Activated T-cell treated with anti-CD3 and anti-CD28 coated beads for 1 hour (primary cell): ENCODE results near the gene CENPT.

ENCODE experiments used
- DNase-seq: peaks from one replicate; pipeline ENCODE4 v3.0.0-alpha.2; 2020; ENCODE audit warnings: low read depth

The CENPT gene

GRCh38 chr16:67847064-67847861 lies at the start of gene CENPT:
TSS of gene CENPT (minus strand) at chr16:67847693. CDS start at chr16:67833859, 13,834 bp downstream.
- DNase-seq: no peak

GRCh38 chr16:67897231-67897630 lies 49.7 kb upstream of the CENPT start:
- no peak for DNase-seq

GRCh38 chr16:67893743-67894399 lies 46.4 kb upstream of the CENPT start:
- no peak for DNase-seq

GRCh38 chr16:67892899-67893742 lies 45.6 kb upstream of the CENPT start, which contains the start of gene PSKH1:
TSS of gene PSKH1 (plus strand) at chr16:67893254. CDS start at chr16:67908750, 15,496 bp downstream.
- DNase-seq: peak; percentile 91

GRCh38 chr16:67892375-67892774 lies 44.9 kb upstream of the CENPT start:
- DNase-seq: no peak

GRCh38 chr16:67888331-67888730 lies 40.8 kb upstream of the CENPT start:
- DNase-seq: no peak

GRCh38 chr16:67886387-67886786 lies 38.9 kb upstream of the CENPT start:
- DNase-seq: no peak

- no peak for DNase-seq
Observed at GRCh38 chr16:67885976-67886375, 38.5 kb upstream of the CENPT start.

GRCh38 chr16:67885545-67885944 lies 38.1 kb upstream of the CENPT start:
- DNase-seq: no peak

GRCh38 chr16:67884684-67885083 lies 37.2 kb upstream of the CENPT start, which contains the start of gene NRN1L:
TSS of gene NRN1L (plus strand) at chr16:67884885. CDS start at chr16:67884904, 19 bp downstream.
- no peak for DNase-seq

- peak; percentile 71 for DNase-seq
Observed at GRCh38 chr16:67883872-67884261, 36.4 kb upstream of the CENPT start.

GRCh38 chr16:67883146-67883871 lies 35.8 kb upstream of the CENPT start:
- no peak for DNase-seq

GRCh38 chr16:67882374-67883145 lies 35.1 kb upstream of the CENPT start:
- DNase-seq: no peak

- no peak for DNase-seq
Observed at GRCh38 chr16:67881621-67882161, 34.2 kb upstream of the CENPT start.

GRCh38 chr16:67880584-67880983 lies 33.1 kb upstream of the CENPT start:
- DNase-seq: no peak

GRCh38 chr16:67879936-67880335 lies 32.4 kb upstream of the CENPT start:
- no peak for DNase-seq

- DNase-seq: no peak
Observed at GRCh38 chr16:67879462-67879861, 32.0 kb upstream of the CENPT start.

GRCh38 chr16:67878846-67879245 lies 31.4 kb upstream of the CENPT start:
- no peak for DNase-seq

GRCh38 chr16:67878232-67878631 lies 30.7 kb upstream of the CENPT start:
- DNase-seq: no peak

GRCh38 chr16:67877064-67877463 lies 29.6 kb upstream of the CENPT start:
- no peak for DNase-seq

GRCh38 chr16:67874372-67874771 lies 26.9 kb upstream of the CENPT start:
- no peak for DNase-seq
